ENCODE results near the gene RAB27B. TPM values are rescaled to one million over a fixed set of nuclear protein-coding genes. Genes with fewer than 3 reads are reported as not detected.

Gene RAB27B
- polyA plus RNA-seq, 6 donors from 2014 or later: 0.03 to 0.72 (median 0.36) TPM; not detected in 1

DNA sequence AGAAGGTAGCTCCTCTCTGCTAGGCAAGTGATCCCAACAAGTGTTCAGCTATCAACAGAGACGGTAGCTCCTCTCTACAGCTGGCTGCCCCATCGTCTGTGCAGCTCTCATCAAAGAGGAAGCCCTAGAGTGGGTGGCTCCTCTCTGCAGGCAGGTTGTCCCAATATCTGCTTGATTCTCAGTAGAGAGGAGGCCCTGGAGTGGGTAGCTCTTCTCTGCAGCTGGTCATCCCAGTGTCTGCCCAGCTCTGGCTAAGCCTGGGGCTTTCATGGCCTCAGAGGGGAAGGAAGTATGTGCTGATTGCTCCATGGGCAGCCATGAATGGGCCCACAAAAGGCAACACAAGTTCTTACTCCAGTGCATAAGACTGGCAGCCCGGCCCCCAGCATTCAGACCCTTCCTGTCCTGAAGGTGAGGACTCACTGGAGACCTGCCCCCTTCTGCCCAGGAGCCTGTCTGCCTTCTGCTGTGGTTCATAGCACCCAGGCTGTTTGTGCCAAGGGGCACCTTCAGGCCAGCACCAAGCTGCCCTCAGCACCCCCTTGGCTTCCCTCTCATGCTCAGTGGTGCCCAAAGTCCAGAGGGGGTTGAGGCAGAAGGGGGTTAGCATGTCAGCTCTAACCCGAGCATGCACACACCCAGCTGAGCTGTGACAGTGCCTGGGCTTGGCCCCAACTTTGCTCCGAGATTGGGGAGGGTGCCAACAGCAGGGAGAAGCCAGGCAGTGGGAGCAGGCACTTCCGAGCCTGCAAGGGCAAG lies 82.1 kb downstream of the RAB27B start:
- Mint-ChIP-seq H3K27me3 (peaks cover 0 to 7% (median 4%) of the 10 kb centered on the region in 3 donors), H3K36me3 (no peaks in the 10 kb centered on the region), H3K27ac (no peak overlapping the region), H3K4me1 (peaks cover 0 to 4% (median 0%) of the 10 kb centered on the region in 3 donors), H3K9me3 (peaks cover 0 to 2% (median 0%) of the 10 kb centered on the region in 7 donors), H3K4me3 (no peak overlapping the region)
- ATAC-seq (ENCODE audit: low read depth in 2 of 2) (no peak), DNase-seq (no peak)

GRCh38 chr18:54911551-54911950 lies 83.3 kb downstream of the RAB27B start:
- Mint-ChIP-seq H3K9me3 (peaks cover 0 to 1% (median 0%) of the 10 kb centered on the region in 7 donors), H3K27me3 (peaks cover 0 to 4% (median 3%) of the 10 kb centered on the region in 3 donors), H3K36me3 (no peaks in the 10 kb centered on the region), H3K27ac (no peak overlapping the region), H3K4me3 (no peak overlapping the region), H3K4me1 (peaks cover 0 to 4% (median 0%) of the 10 kb centered on the region in 3 donors)
- DNase-seq (no peak), ATAC-seq (ENCODE audit: low read depth in 2 of 2) (no peak)

- DNase-seq (no peak), ATAC-seq (ENCODE audit: low read depth in 2 of 2) (no peak)
- H3K36me3 Mint-ChIP-seq: no peaks in the 10 kb centered on the region
- no peak overlapping the region for H3K27ac Mint-ChIP-seq
- peaks cover 0 to 4% (median 0%) of the 10 kb centered on the region in 3 donors for H3K4me1 Mint-ChIP-seq
- no peaks in the 10 kb centered on the region for H3K27me3 Mint-ChIP-seq
- H3K4me3 Mint-ChIP-seq: no peak overlapping the region
- no peaks in the 10 kb centered on the region for H3K9me3 Mint-ChIP-seq
Measured at GRCh38 chr18:54914816-54915215, 86.5 kb downstream of the RAB27B start.

DNA sequence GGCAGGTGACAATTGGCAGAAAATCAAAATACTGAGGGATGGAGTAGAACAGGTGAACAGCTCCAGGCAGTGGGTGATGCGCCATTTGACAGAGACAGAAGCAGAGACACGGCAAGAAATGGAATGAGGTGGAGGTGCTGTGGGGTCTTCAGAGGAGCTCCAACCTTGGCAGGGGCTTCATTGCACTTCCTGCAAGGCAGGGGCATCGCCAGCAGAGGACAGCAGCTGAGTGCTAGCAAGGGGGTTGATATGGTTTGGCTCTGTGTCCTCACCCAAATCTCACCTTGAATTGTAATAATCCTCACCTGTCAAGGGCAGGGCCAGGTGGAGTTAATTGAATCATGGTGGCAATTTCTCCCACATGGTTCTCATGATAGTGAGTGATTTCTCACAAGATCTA lies 88.2 kb downstream of the RAB27B start:
- peaks cover 0 to 10% (median 0%) of the 10 kb centered on the region in 3 donors for H3K27me3 Mint-ChIP-seq
- no peak for ATAC-seq (ENCODE audit: low read depth in 2 of 2)
- peaks cover 0 to 4% (median 0%) of the 10 kb centered on the region in 3 donors for H3K4me1 Mint-ChIP-seq
- H3K4me3 Mint-ChIP-seq: no peak overlapping the region
- DNase-seq: no peak
- H3K36me3 Mint-ChIP-seq: no peaks in the 10 kb centered on the region
- H3K9me3 Mint-ChIP-seq: no peaks in the 10 kb centered on the region
- H3K27ac Mint-ChIP-seq: no peak overlapping the region

- H3K27me3 Mint-ChIP-seq: peaks cover 0 to 18% (median 7%) of the 10 kb centered on the region in 3 donors
- DNase-seq (no peak), ATAC-seq (ENCODE audit: low read depth in 2 of 2) (no peak)
- peaks cover 0 to 3% (median 0%) of the 10 kb centered on the region in 7 donors for H3K9me3 Mint-ChIP-seq
- H3K27ac Mint-ChIP-seq: no peak overlapping the region
- no peaks in the 10 kb centered on the region for H3K4me1 Mint-ChIP-seq
- H3K36me3 Mint-ChIP-seq: no peaks in the 10 kb centered on the region
- no peak overlapping the region for H3K4me3 Mint-ChIP-seq
Measured at GRCh38 chr18:54918060-54918459, 89.8 kb downstream of the RAB27B start.

- H3K4me1 Mint-ChIP-seq: no peaks in the 10 kb centered on the region
- DNase-seq (no peak), ATAC-seq (ENCODE audit: low read depth in 2 of 2) (no peak)
- no peaks in the 10 kb centered on the region for H3K36me3 Mint-ChIP-seq
- peaks cover 0 to 3% (median 0%) of the 10 kb centered on the region in 7 donors for H3K9me3 Mint-ChIP-seq
- H3K27ac Mint-ChIP-seq: no peak overlapping the region
- H3K27me3 Mint-ChIP-seq: peaks cover 0 to 18% (median 7%) of the 10 kb centered on the region in 3 donors
- H3K4me3 Mint-ChIP-seq: no peak overlapping the region
Measured at GRCh38 chr18:54919412-54919811, 91.1 kb downstream of the RAB27B start.

- Mint-ChIP-seq H3K36me3 (no peaks in the 10 kb centered on the region), H3K4me1 (no peaks in the 10 kb centered on the region), H3K9me3 (peaks cover 0 to 3% (median 0%) of the 10 kb centered on the region in 7 donors), H3K27me3 (peaks cover 0 to 18% (median 7%) of the 10 kb centered on the region in 3 donors), H3K27ac (no peak overlapping the region), H3K4me3 (no peak overlapping the region)
- no peak for ATAC-seq (ENCODE audit: low read depth in 2 of 2)
- no peak for DNase-seq
Measured at GRCh38 chr18:54923339-54923956, 95.2 kb downstream of the RAB27B start.

DNA sequence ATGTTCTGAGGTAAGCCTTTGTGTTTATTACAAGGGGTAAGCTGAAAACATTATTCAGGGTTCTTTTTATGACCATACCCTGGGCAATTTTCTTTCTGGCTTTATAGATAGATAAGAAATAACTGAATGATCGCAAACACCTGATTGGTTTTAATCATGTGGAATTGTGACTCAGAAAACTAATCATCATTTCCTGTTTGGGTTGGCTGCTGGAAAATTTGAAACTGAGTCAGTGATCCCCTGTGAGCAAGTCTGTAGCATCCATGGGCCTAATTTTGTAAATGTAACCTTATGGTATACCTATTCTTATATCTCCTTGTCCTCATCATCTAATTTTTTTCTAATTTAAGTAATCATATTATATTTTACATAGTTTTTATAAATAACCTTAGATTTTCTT lies 96.7 kb downstream of the RAB27B start:
- H3K9me3 Mint-ChIP-seq: peaks cover 0 to 3% (median 0%) of the 10 kb centered on the region in 7 donors
- no peak overlapping the region for H3K4me3 Mint-ChIP-seq
- H3K27ac Mint-ChIP-seq: no peak overlapping the region

GRCh38 chr18:54926593-54927325 lies 98.5 kb downstream of the RAB27B start:
- peaks cover 4 to 6% (median 6%) of the 10 kb centered on the region in 3 donors for H3K27me3 Mint-ChIP-seq
- H3K4me1 Mint-ChIP-seq: no peaks in the 10 kb centered on the region
- no peak for DNase-seq

More for the DNA sequence above, 96.7 kb downstream of the RAB27B start:
- H3K27me3 Mint-ChIP-seq: peaks cover 4 to 18% (median 7%) of the 10 kb centered on the region in 3 donors
- DNase-seq (no peak), ATAC-seq (ENCODE audit: low read depth in 2 of 2) (no peak)
- no peaks in the 10 kb centered on the region for H3K36me3 Mint-ChIP-seq
- H3K4me1 Mint-ChIP-seq: no peaks in the 10 kb centered on the region

DNA sequence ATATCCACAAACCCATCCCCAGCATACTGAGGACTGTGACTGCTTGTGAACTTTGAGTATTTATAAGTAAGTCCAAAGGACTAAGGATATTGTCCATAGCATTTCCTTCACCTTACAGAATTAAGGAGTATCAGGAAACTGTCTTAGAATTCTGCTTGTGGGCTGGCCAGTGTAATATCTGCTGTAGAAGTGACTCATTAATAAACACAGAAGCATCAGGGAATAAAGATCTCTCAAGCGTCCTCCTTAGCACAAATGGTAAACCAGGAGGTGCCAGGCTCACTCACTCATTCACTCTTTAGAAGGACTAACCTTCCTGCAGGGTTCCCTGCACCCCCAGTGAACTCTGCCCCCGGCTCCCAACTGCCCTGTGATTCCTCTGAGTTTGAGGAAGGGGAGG lies 100.0 kb downstream of the RAB27B start:
- no peaks in the 10 kb centered on the region for H3K4me1 Mint-ChIP-seq
- H3K36me3 Mint-ChIP-seq: no peaks in the 10 kb centered on the region
- no peak overlapping the region for H3K27ac Mint-ChIP-seq
- peaks cover 0 to 2% (median 0%) of the 10 kb centered on the region in 7 donors for H3K9me3 Mint-ChIP-seq
- ATAC-seq (ENCODE audit: low read depth in 2 of 2) (no peak), DNase-seq (no peak)
- H3K27me3 Mint-ChIP-seq: peaks cover 0 to 9% (median 0%) of the 10 kb centered on the region in 3 donors
- H3K4me3 Mint-ChIP-seq: no peak overlapping the region

More at GRCh38 chr18:54926593-54927325, 98.5 kb downstream of the RAB27B start:
- peaks cover 0 to 3% (median 0%) of the 10 kb centered on the region in 7 donors for H3K9me3 Mint-ChIP-seq
- no peaks in the 10 kb centered on the region for H3K36me3 Mint-ChIP-seq
- H3K4me3 Mint-ChIP-seq: no peak overlapping the region
- no peak for ATAC-seq (ENCODE audit: low read depth in 2 of 2)
- H3K27ac Mint-ChIP-seq: no peak overlapping the region

DNA sequence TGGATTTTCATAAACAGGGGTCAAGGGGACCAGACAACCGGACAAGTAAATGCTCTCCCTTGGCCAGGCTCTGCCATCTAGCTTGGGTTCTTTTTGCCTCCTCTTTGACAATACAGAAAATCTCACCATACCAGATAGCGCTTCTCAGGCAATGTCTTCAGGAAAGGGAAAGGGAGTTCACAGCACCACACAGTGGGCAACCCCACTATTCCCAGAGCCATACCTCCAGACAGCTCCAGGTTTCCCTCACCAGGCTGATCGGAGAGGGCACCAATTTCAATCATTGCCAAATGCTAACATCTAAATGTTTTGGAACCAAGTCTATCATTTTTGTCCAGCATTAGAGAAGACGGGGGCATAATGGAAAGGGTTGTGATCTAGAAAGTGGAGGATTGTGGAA lies 102.9 kb downstream of the RAB27B start:
- no peaks in the 10 kb centered on the region for H3K4me1 Mint-ChIP-seq
- H3K4me3 Mint-ChIP-seq: no peak overlapping the region
- H3K27me3 Mint-ChIP-seq: peaks cover 0 to 9% (median 0%) of the 10 kb centered on the region in 3 donors
- no peak overlapping the region for H3K27ac Mint-ChIP-seq
- peaks cover 0 to 2% (median 0%) of the 10 kb centered on the region in 7 donors for H3K9me3 Mint-ChIP-seq
- DNase-seq (no peak), ATAC-seq (ENCODE audit: low read depth in 2 of 2) (no peak)
- no peaks in the 10 kb centered on the region for H3K36me3 Mint-ChIP-seq

- Mint-ChIP-seq H3K9me3 (peaks cover 0 to 2% (median 0%) of the 10 kb centered on the region in 7 donors), H3K4me1 (no peaks in the 10 kb centered on the region), H3K27me3 (peaks cover 0 to 9% (median 0%) of the 10 kb centered on the region in 3 donors), H3K4me3 (no peak overlapping the region), H3K27ac (no peak overlapping the region), H3K36me3 (no peaks in the 10 kb centered on the region)
- DNase-seq: no peak
- ATAC-seq (ENCODE audit: low read depth in 2 of 2): no peak
Measured at GRCh38 chr18:54932472-54932871, 104.2 kb downstream of the RAB27B start.

DNA sequence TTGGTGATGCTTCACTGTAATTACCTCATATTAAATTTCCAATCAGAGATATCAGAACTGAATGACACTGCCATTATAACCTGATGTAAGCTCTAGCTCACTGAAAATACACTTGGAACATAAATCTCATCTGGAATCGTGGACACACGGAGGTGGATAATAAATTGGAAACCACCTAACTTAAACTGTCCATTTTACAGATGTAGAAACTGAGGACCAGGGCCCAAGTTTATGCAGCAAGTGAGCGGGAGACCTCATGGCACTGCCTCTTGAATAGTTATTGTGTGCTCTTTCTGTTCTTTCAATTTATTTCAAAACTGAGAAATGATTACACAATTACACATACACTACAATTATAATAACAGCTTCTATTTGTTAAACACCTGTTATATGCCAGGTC lies 110.2 kb downstream of the RAB27B start:
- Mint-ChIP-seq H3K27ac (no peak overlapping the region), H3K27me3 (no peaks in the 10 kb centered on the region), H3K36me3 (no peaks in the 10 kb centered on the region), H3K4me1 (no peaks in the 10 kb centered on the region), H3K9me3 (no peaks in the 10 kb centered on the region), H3K4me3 (no peak overlapping the region)
- DNase-seq: no peak
- no peak for ATAC-seq (ENCODE audit: low read depth in 2 of 2)
